Activated CD8-positive, alpha-beta T cell treated with anti-CD3 and anti-CD28 coated beads for 36 hours (primary cell): ENCODE results near the gene GATA6. TPM values are rescaled to one million over a fixed set of nuclear protein-coding genes. Genes with fewer than 3 reads are reported as not detected.

Experiments
- ATAC-seq: fragments of 200-7000 bp; cut with Tn5 transposase; one replicate; pipeline ENCODE4 v1.10.0; 2021; ENCODE audit warnings: mild to moderate bottlenecking, moderate library complexity
- CTCF ChIA-PET: fragments of 350-600 bp; sonication (Branson Sonifier 250); formaldehyde crosslinking; loops from one replicate; lab custom pipeline; 2021; ENCODE audit warnings: antibody characterized with exemption; lab: Charles Lee
- POLR2A ChIA-PET: fragments of 350-600 bp; sonication (Branson Sonifier 250); formaldehyde crosslinking; loops from one replicate; lab custom pipeline; 2021; ENCODE audit warnings: antibody characterized with exemption; lab: Charles Lee
- DNase-seq: peaks from one replicate; pipeline ENCODE4 v3.0.0-alpha.2; 2020
- H3K27ac Mint-ChIP-seq: one replicate; pipeline ENCODE4 v1.8.0; 2021; ENCODE audit warnings: mild to moderate bottlenecking, mixed read lengths
- H3K27me3 Mint-ChIP-seq: one replicate; pipeline ENCODE4 v1.8.0; 2021; ENCODE audit warnings: mixed read lengths
- H3K36me3 Mint-ChIP-seq: one replicate; pipeline ENCODE4 v1.8.0; 2021; ENCODE audit warnings: low read depth, mixed read lengths
- H3K4me1 Mint-ChIP-seq: one replicate; pipeline ENCODE4 v1.8.0; 2021; ENCODE audit warnings: low read depth, mixed read lengths
- H3K4me3 Mint-ChIP-seq: one replicate; pipeline ENCODE4 v1.8.0; 2021; ENCODE audit warnings: mild to moderate bottlenecking, moderate library complexity, mixed read lengths
- H3K9me3 Mint-ChIP-seq: one replicate; pipeline ENCODE4 v1.8.0; 2021; ENCODE audit warnings: mixed read lengths
- intact Hi-C: fragments of 100-400 bp; cut with micrococcal nuclease; formaldehyde crosslinking; loops from one replicate; pipeline ENCODE4 v1.10.0; 2022
- total RNA-seq, 2 experiments: library from RNA; stranded (reverse); gene quantifications; one replicate each; pipeline ENCODE4 v1.2.3, GENCODE V29; 2021
- TF ChIP-seq, protein P1 (sequence below): fragments of 200-600 bp; IDR thresholded peaks from one replicate; pipeline ENCODE4 v1.8.0; 2022; ENCODE audit warnings: antibody characterized with exemption, mild to moderate bottlenecking

GATA6 gene
- total RNA-seq, 2 experiments from 2014 or later = not detected

- peaks cover 15% of the 10 kb centered on the region for H3K4me1 Mint-ChIP-seq
- TF ChIP-seq, protein P1, sequence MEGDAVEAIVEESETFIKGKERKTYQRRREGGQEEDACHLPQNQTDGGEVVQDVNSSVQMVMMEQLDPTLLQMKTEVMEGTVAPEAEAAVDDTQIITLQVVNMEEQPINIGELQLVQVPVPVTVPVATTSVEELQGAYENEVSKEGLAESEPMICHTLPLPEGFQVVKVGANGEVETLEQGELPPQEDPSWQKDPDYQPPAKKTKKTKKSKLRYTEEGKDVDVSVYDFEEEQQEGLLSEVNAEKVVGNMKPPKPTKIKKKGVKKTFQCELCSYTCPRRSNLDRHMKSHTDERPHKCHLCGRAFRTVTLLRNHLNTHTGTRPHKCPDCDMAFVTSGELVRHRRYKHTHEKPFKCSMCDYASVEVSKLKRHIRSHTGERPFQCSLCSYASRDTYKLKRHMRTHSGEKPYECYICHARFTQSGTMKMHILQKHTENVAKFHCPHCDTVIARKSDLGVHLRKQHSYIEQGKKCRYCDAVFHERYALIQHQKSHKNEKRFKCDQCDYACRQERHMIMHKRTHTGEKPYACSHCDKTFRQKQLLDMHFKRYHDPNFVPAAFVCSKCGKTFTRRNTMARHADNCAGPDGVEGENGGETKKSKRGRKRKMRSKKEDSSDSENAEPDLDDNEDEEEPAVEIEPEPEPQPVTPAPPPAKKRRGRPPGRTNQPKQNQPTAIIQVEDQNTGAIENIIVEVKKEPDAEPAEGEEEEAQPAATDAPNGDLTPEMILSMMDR = no peak
- POLR2A ChIA-PET = no interaction called here
- H3K9me3 Mint-ChIP-seq = no peaks in the 10 kb centered on the region
- H3K4me3 Mint-ChIP-seq = no peak overlapping the region
- DNase-seq (no peak), ATAC-seq (no peak)
- H3K27me3 Mint-ChIP-seq = peaks cover 70% of the 10 kb centered on the region
- CTCF ChIA-PET = no interaction called here
- H3K36me3 Mint-ChIP-seq = no peaks in the 10 kb centered on the region
- no peak overlapping the region for H3K27ac Mint-ChIP-seq
- intact Hi-C loops = loop anchor here (10.0 kb wide), 1 partner anchor 173 kb away; no protein-coding TSS in a partner anchor
These were observed 2.8 kb downstream of the GATA6 start for GRCh38 chr18:22172120-22172582.

- Mint-ChIP-seq H3K4me1 (peaks cover 15% of the 10 kb centered on the region), H3K27ac (no peak overlapping the region), H3K4me3 (no peak overlapping the region), H3K9me3 (no peaks in the 10 kb centered on the region), H3K36me3 (no peaks in the 10 kb centered on the region), H3K27me3 (peaks cover 71% of the 10 kb centered on the region)
- ATAC-seq (no peak), DNase-seq (no peak)
- intact Hi-C loops = loop anchor here (10.0 kb wide), 1 partner anchor 172 kb away; no protein-coding TSS in a partner anchor
- POLR2A ChIA-PET = no interaction called here
- TF ChIP-seq, protein P1 = no peak
- CTCF ChIA-PET = no interaction called here
These were observed 3.2 kb downstream of the GATA6 start for GRCh38 chr18:22172594-22173049.

DNA sequence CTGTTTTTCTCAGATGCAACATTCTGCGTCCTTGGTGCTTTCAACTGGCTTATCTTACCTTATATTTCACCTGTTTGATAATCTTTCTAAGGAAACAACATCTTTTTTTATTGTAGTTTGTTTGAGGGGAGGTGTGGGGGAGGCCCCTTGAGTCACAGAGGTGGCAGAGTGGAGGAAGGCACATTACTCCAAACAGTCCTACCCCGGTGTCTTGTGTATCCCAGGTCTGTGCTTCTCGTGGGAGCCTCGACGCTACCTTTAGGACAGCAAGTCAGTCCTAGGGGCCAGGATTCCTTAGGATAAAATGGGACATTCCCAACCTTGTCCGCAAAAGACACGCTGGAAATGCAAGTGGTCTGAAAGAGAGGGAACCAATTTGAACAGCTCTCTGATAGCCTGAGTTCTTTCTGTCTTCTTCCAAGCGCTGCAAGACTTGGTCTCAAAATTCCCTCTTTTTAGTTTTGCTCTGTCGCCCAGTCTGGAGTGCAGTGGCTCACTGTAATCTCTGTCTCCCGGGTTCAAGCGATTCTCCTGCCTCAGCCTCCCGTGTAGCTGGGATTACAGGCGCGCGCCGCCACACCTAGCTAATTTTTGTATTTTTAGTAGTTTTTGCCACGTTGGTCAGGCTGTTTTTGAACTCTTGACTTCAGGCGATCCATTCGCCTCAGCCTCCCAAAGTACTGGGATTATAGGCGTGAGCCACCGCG is 4.0 kb downstream of the GATA6 start:
- CTCF ChIA-PET = interaction anchor here (1.3 kb wide), 1 partner anchor 389 kb away, joined by 3 read pairs; no protein-coding TSS in a partner anchor
- no peak for ATAC-seq
- Mint-ChIP-seq H3K4me1 (peaks cover 8% of the 10 kb centered on the region), H3K36me3 (no peaks in the 10 kb centered on the region), H3K4me3 (no peak overlapping the region), H3K9me3 (no peaks in the 10 kb centered on the region), H3K27me3 (peaks cover 68% of the 10 kb centered on the region), H3K27ac (no peak overlapping the region)
- no peak for DNase-seq
- intact Hi-C loops = loop anchor here (10.0 kb wide), 1 partner anchor 171 kb away; no protein-coding TSS in a partner anchor
- TF ChIP-seq, protein P1 = no peak
- POLR2A ChIA-PET = no interaction called here

- H3K27ac Mint-ChIP-seq = no peak overlapping the region
- no peak for DNase-seq
- H3K9me3 Mint-ChIP-seq = no peaks in the 10 kb centered on the region
- ChIA-PET POLR2A (no interaction called here), CTCF (interaction anchor here (1.3 kb wide), 1 partner anchor 389 kb away, joined by 3 read pairs; no protein-coding TSS in a partner anchor)
- TF ChIP-seq, protein P1 = no peak
- no peaks in the 10 kb centered on the region for H3K36me3 Mint-ChIP-seq
- H3K27me3 Mint-ChIP-seq = peaks cover 64% of the 10 kb centered on the region
- ATAC-seq = no peak
- H3K4me1 Mint-ChIP-seq = peaks cover 5% of the 10 kb centered on the region
- H3K4me3 Mint-ChIP-seq = no peak overlapping the region
- intact Hi-C loops = loop anchor here (10.0 kb wide), 1 partner anchor 171 kb away; no protein-coding TSS in a partner anchor
These were observed 4.5 kb downstream of the GATA6 start for GRCh38 chr18:22173928-22174301.
